ENCODE measurements around the gene GPNMB. TPM values are rescaled to one million over a fixed set of nuclear protein-coding genes. Genes with fewer than 3 reads are reported as not detected.
A peak's percentile ranks its signal among the peaks of the same experiment; 100 is the strongest.

GPNMB gene
- polyA plus RNA-seq, 3 donors: 1.3 to 3.0 (median 1.5) TPM

GRCh38 chr7:23212841-23213240 is 33.7 kb upstream of the GPNMB start:
- Histone ChIP-seq H3K36me3 (replicated peaks in 1 of 2; ENCODE audit: control insufficient read depth in 1 of 2, insufficient read depth in 2 of 2, low read length in 2 of 2) (no peaks in the 10 kb centered on the region), H2AFZ (ENCODE audit: insufficient read depth, low read depth, low read length, poor library complexity, severe bottlenecking) (no peak overlapping the region)

GRCh38 chr7:23213755-23214154 is 32.8 kb upstream of the GPNMB start:
- no peak for TF ChIP-seq CTCF (IDR thresholded peaks at IDR 0.05)
- Mint-ChIP-seq H3K36me3 (no peaks in the 10 kb centered on the region), H3K9me3 (peaks cover 0 to 3% (median 0%) of the 10 kb centered on the region in 7 donors), H3K27ac (peak overlapping the region in 1 of 7 donors; percentile 48), H3K4me1 (peaks cover 44% of the 10 kb centered on the region), H3K4me3 (no peak overlapping the region), H3K27me3 (ENCODE audit: low read depth in 3 of 3) (peaks cover 0 to 3% (median 2%) of the 10 kb centered on the region in 3 donors)
- peaks cover 40 to 44% of the 10 kb centered on the region in 2 donors for H3K4me1 ChIP-seq (ENCODE audit: control insufficient read depth in 1 of 2, insufficient read depth in 2 of 2, low read length in 2 of 2)
- H3K4me2 ChIP-seq (replicated peaks; ENCODE audit: extremely low read depth, low read length, poor library complexity, severe bottlenecking): no peak overlapping the region
- H3K9ac ChIP-seq (ENCODE audit: insufficient read depth, low read length, poor library complexity, severe bottlenecking): no peak overlapping the region
- no peak overlapping the region for H2AFZ ChIP-seq (ENCODE audit: insufficient read depth, low read depth, low read length, poor library complexity, severe bottlenecking)
- H4K20me1 ChIP-seq (ENCODE audit: insufficient read depth, low read length): no peaks in the 10 kb centered on the region
- H3K36me3 ChIP-seq (replicated peaks in 1 of 2; ENCODE audit: control insufficient read depth in 1 of 2, insufficient read depth in 2 of 2, low read length in 2 of 2): no peaks in the 10 kb centered on the region
- no peak for DNase-seq
- no peak overlapping the region for H3K27ac ChIP-seq (ENCODE audit: low read depth in 1 of 2, low read length in 2 of 2)
- H3K79me2 ChIP-seq (ENCODE audit: insufficient read depth, low read length): no peaks in the 10 kb centered on the region
- WGBS (ENCODE audit: insufficient coverage): 100% methylated on average over 10 of the region's 11 CpGs
- no peak overlapping the region for H3K4me3 ChIP-seq (replicated peaks in 1 of 3; ENCODE audit: low read depth in 2 of 3, low read length in 3 of 3)
- H3K27me3 ChIP-seq (ENCODE audit: control insufficient read depth in 2 of 2, insufficient read depth in 2 of 2, low read length in 2 of 2): no peaks in the 10 kb centered on the region
- no peaks in the 10 kb centered on the region for H3K9me3 ChIP-seq (replicated peaks in 1 of 2; ENCODE audit: control insufficient read depth in 1 of 2, insufficient read depth in 1 of 2, low read length in 2 of 2)
- intact Hi-C loops (cut with micrococcal nuclease): no loop called here

More at GRCh38 chr7:23212841-23213240, 33.7 kb upstream of the GPNMB start:
- Mint-ChIP-seq H3K9me3 (peaks cover 0 to 3% (median 0%) of the 10 kb centered on the region in 7 donors), H3K4me1 (peaks cover 53% of the 10 kb centered on the region), H3K4me3 (no peak overlapping the region), H3K27me3 (ENCODE audit: low read depth in 3 of 3) (peaks cover 0 to 2% (median 2%) of the 10 kb centered on the region in 3 donors), H3K36me3 (no peaks in the 10 kb centered on the region), H3K27ac (no peak overlapping the region)
- no peak overlapping the region for H3K4me2 ChIP-seq (replicated peaks; ENCODE audit: extremely low read depth, low read length, poor library complexity, severe bottlenecking)
- no peaks in the 10 kb centered on the region for H4K20me1 ChIP-seq (ENCODE audit: insufficient read depth, low read length)
- no peaks in the 10 kb centered on the region for H3K27me3 ChIP-seq (ENCODE audit: control insufficient read depth in 2 of 2, insufficient read depth in 2 of 2, low read length in 2 of 2)
- H3K4me1 ChIP-seq (ENCODE audit: control insufficient read depth in 1 of 2, insufficient read depth in 2 of 2, low read length in 2 of 2): peaks cover 48 to 53% of the 10 kb centered on the region in 2 donors
- no peaks in the 10 kb centered on the region for H3K79me2 ChIP-seq (ENCODE audit: insufficient read depth, low read length)
- H3K9me3 ChIP-seq (replicated peaks in 1 of 2; ENCODE audit: control insufficient read depth in 1 of 2, insufficient read depth in 1 of 2, low read length in 2 of 2): no peaks in the 10 kb centered on the region
- H3K27ac ChIP-seq (ENCODE audit: low read depth in 1 of 2, low read length in 2 of 2): no peak overlapping the region
- intact Hi-C loops (cut with micrococcal nuclease): no loop called here
- no peak for DNase-seq
- H3K4me3 ChIP-seq (replicated peaks in 1 of 3; ENCODE audit: low read depth in 2 of 3, low read length in 3 of 3): no peak overlapping the region
- no peak for TF ChIP-seq CTCF (IDR thresholded peaks at IDR 0.05)
- WGBS (ENCODE audit: insufficient coverage): no CpG with 5 or more reads among the region's 4 CpGs
- H3K9ac ChIP-seq (ENCODE audit: insufficient read depth, low read length, poor library complexity, severe bottlenecking): no peak overlapping the region
